H9 (cell line): Measurements from ENCODE around the gene KCNJ11. TPM values are rescaled to one million over a fixed set of nuclear protein-coding genes. Genes with fewer than 3 reads are reported as not detected.

ENCODE experiments used
- DNase-seq: peaks from one replicate; pipeline ENCODE4 v3.0.0-alpha.2; 2017
- H2AFZ ChIP-seq: one replicate; pipeline ENCODE4 v1.6.1; 2013; ENCODE audit warnings: mild to moderate bottlenecking, low read length, control low read depth, moderate library complexity
- H2AK5ac ChIP-seq: 2 replicates; pipeline ENCODE4 v1.6.1; 2013; ENCODE audit warnings: low read length, control low read depth, mixed read lengths; ENCODE audit not compliant: insufficient read length
- H2BK120ac ChIP-seq: one replicate; pipeline ENCODE4 v1.6.1; 2013; ENCODE audit warnings: low read depth, mild to moderate bottlenecking, low read length, control low read depth, inconsistent platforms; ENCODE audit not compliant: poor library complexity, severe bottlenecking
- H2BK12ac ChIP-seq: 2 replicates; pipeline ENCODE4 v1.6.1; 2013; ENCODE audit warnings: low read length, control low read depth, mixed read lengths, low read depth; ENCODE audit not compliant: insufficient read length
- H2BK15ac ChIP-seq: 2 replicates; pipeline ENCODE4 v1.6.1; 2013; ENCODE audit warnings: low read depth, low read length, control low read depth
- H2BK20ac ChIP-seq: one replicate; pipeline ENCODE4 v1.6.1; 2013; ENCODE audit warnings: low read depth, mild to moderate bottlenecking, low read length, control low read depth, inconsistent platforms; ENCODE audit not compliant: poor library complexity, severe bottlenecking
- H2BK5ac ChIP-seq: 2 replicates; pipeline ENCODE4 v1.6.1; 2013; ENCODE audit warnings: low read length, control low read depth, mixed read lengths; ENCODE audit not compliant: insufficient read length
- H3K14ac ChIP-seq: 2 replicates; pipeline ENCODE4 v1.6.1; 2013; ENCODE audit warnings: low read length, control low read depth; ENCODE audit not compliant: insufficient read depth
- H3K18ac ChIP-seq: 2 replicates; pipeline ENCODE4 v1.6.1; 2013; ENCODE audit warnings: low read depth, mild to moderate bottlenecking, mixed read lengths, low read length, control low read depth; ENCODE audit not compliant: insufficient read length
- H3K23ac ChIP-seq: 2 replicates; pipeline ENCODE4 v1.6.1; 2013; ENCODE audit warnings: low read length, control low read depth, mixed read lengths, low read depth; ENCODE audit not compliant: insufficient read length
- H3K23me2 ChIP-seq: 2 replicates; pipeline ENCODE4 v1.6.1; 2013; ENCODE audit warnings: low read depth, mild to moderate bottlenecking, mixed read lengths, low read length, control low read depth; ENCODE audit not compliant: insufficient read length, poor library complexity, severe bottlenecking
- H3K27ac ChIP-seq: 2 replicates; pipeline ENCODE4 v1.5.1; 2013; ENCODE audit warnings: low read length, control low read depth, mixed read lengths, low read depth; ENCODE audit not compliant: insufficient read length
- H3K27me3 ChIP-seq: 2 replicates; pipeline ENCODE4 v1.6.1; 2013; ENCODE audit warnings: low read length, control low read depth, inconsistent platforms; ENCODE audit not compliant: insufficient read depth
- H3K4ac ChIP-seq: 2 replicates; pipeline ENCODE4 v1.6.1; 2013; ENCODE audit warnings: low read depth, mild to moderate bottlenecking, control low read depth, inconsistent platforms, low read length, moderate library complexity
- H3K4me1 ChIP-seq: 2 replicates; pipeline ENCODE4 v1.6.1; 2013; ENCODE audit warnings: low read length, control low read depth, inconsistent platforms; ENCODE audit not compliant: insufficient read depth
- H3K4me2 ChIP-seq: 2 replicates; pipeline ENCODE4 v1.6.1; 2013; ENCODE audit warnings: low read length, control low read depth, mixed read lengths; ENCODE audit not compliant: insufficient read length, insufficient read depth
- H3K56ac ChIP-seq: 2 replicates; pipeline ENCODE4 v1.6.1; 2013; ENCODE audit warnings: low read depth, mild to moderate bottlenecking, mixed read lengths, low read length, control low read depth; ENCODE audit not compliant: insufficient read length
- H3K79me1 ChIP-seq: 2 replicates; pipeline ENCODE4 v1.6.1; 2013; ENCODE audit warnings: low read depth, mild to moderate bottlenecking, moderate library complexity, low read length, control low read depth, inconsistent platforms; ENCODE audit not compliant: insufficient read depth, poor library complexity, severe bottlenecking
- H3K79me2 ChIP-seq: 2 replicates; pipeline ENCODE4 v1.6.1; 2013; ENCODE audit warnings: low read length, control low read depth, inconsistent platforms; ENCODE audit not compliant: insufficient read depth
- H3K9ac ChIP-seq: 2 replicates; pipeline ENCODE4 v1.6.1; 2013; ENCODE audit warnings: low read length, control low read depth, mixed read lengths; ENCODE audit not compliant: insufficient read length; ENCODE audit errors: extremely low read depth
- H3K9me3 ChIP-seq: one replicate; pipeline ENCODE4 v1.6.1; 2013; ENCODE audit warnings: low read depth, low read length, inconsistent platforms; ENCODE audit not compliant: control insufficient read depth
- H3T11ph ChIP-seq: one replicate; pipeline ENCODE4 v1.6.1; 2013; ENCODE audit warnings: mild to moderate bottlenecking, low read length, control low read depth, inconsistent platforms
- H4K20me1 ChIP-seq: one replicate; pipeline ENCODE4 v1.6.1; 2013; ENCODE audit not compliant: control insufficient read depth, insufficient read length, insufficient read depth
- H4K5ac ChIP-seq: 2 replicates; pipeline ENCODE4 v1.6.1; 2013; ENCODE audit warnings: low read depth, mild to moderate bottlenecking, mixed read lengths, low read length, control low read depth; ENCODE audit not compliant: insufficient read length
- H4K8ac ChIP-seq: replicated peaks from 2 replicates; pipeline ENCODE4 v1.6.1; 2013; ENCODE audit warnings: low read length, control low read depth, mixed read lengths, low read depth; ENCODE audit not compliant: insufficient read length
- H4K91ac ChIP-seq: 2 replicates; pipeline ENCODE4 v1.6.1; 2013; ENCODE audit warnings: low read depth, mild to moderate bottlenecking, moderate library complexity, mixed read lengths, low read length, control low read depth; ENCODE audit not compliant: insufficient read length
- H3K27ac Mint-ChIP-seq, 3 experiments: 2 replicates in 2 of 3; 3 replicates in 1 of 3; pipeline ENCODE4 v1.8.0; 2020 to 2021; ENCODE audit warnings: mixed read lengths in 3 of 3, mild to moderate bottlenecking in 1 of 3, moderate library complexity in 1 of 3
- H3K27me3 Mint-ChIP-seq: 2 replicates; pipeline ENCODE4 v1.8.0; 2021; ENCODE audit warnings: low read depth, mild to moderate bottlenecking, moderate library complexity, mixed read lengths
- H3K36me3 Mint-ChIP-seq, 3 experiments: 2 replicates in 2 of 3; 3 replicates in 1 of 3; pipeline ENCODE4 v1.8.0; 2020 to 2021; ENCODE audit warnings: low read depth in 3 of 3, mixed read lengths in 3 of 3; ENCODE audit not compliant: insufficient read depth in 1 of 3
- H3K4me1 Mint-ChIP-seq, 2 experiments: 2 replicates each; pipeline ENCODE4 v1.8.0; 2020; ENCODE audit warnings: mixed read lengths in 2 of 2
- H3K4me3 Mint-ChIP-seq, 2 experiments: 2 replicates in 1 of 2; 3 replicates in 1 of 2; pipeline ENCODE4 v1.8.0; 2020 to 2021; ENCODE audit warnings: mild to moderate bottlenecking in 2 of 2, mixed read lengths in 2 of 2, moderate library complexity in 1 of 2
- H3K9me3 Mint-ChIP-seq, 2 experiments: 2 replicates in 1 of 2; 3 replicates in 1 of 2; pipeline ENCODE4 v1.8.0; 2020; ENCODE audit warnings: mild to moderate bottlenecking in 2 of 2, mixed read lengths in 2 of 2, moderate library complexity in 1 of 2
- CTCF ChIP-seq: fragments of 200-600 bp; sonication (generic); conservative IDR thresholded peaks from 3 replicates; pipeline ENCODE4 v1.8.0; 2021; ENCODE audit warnings: antibody characterized with exemption, mild to moderate bottlenecking
- WGBS: extraction: QIAGEN DNeasy Blood & Tissue Kit; methylation state at CpG from one replicate; pipeline ENCODE4 v1.1.7; 2013; ENCODE audit warnings: missing lambda C conversion rate, low lambda C conversion rate, mixed read lengths; ENCODE audit not compliant: insufficient read length; ENCODE audit errors: extremely low coverage; 5-methylcytosine and 5-hydroxymethylcytosine counted together
- total RNA-seq: library from RNA; stranded (reverse); gene quantifications from 2 replicates; pipeline ENCODE4 v1.2.1, GENCODE V29; 2021

KCNJ11 gene
- total RNA-seq, 1 experiment from 2014 or later = 2.3 TPM

GRCh38 chr11:17408641-17409040, 20.2 kb upstream of the KCNJ11 start:
- Histone ChIP-seq H4K8ac (no peak overlapping the region), H4K5ac (no peak overlapping the region), H2BK15ac (no peak overlapping the region), H3T11ph (no peak overlapping the region), H2BK120ac (no peak overlapping the region), H3K9ac (no peak overlapping the region), H3K4me1 (no peaks in the 10 kb centered on the region), H3K9me3 (no peaks in the 10 kb centered on the region), H2AFZ (no peak overlapping the region), H3K27ac (no peak overlapping the region), H4K91ac (no peak overlapping the region), H3K23ac (no peak overlapping the region), H2BK5ac (no peak overlapping the region), H3K27me3 (no peaks in the 10 kb centered on the region), H4K20me1 (no peaks in the 10 kb centered on the region), H3K56ac (no peak overlapping the region), H2BK20ac (no peak overlapping the region), H2AK5ac (no peak overlapping the region), H3K4me2 (no peak overlapping the region), H3K14ac (no peak overlapping the region), H3K79me1 (no peaks in the 10 kb centered on the region), H2BK12ac (no peak overlapping the region), H3K18ac (no peak overlapping the region), H3K79me2 (no peaks in the 10 kb centered on the region), H3K23me2 (no peaks in the 10 kb centered on the region), H3K4ac (no peak overlapping the region)
- peaks cover 11 to 25% of the 10 kb centered on the region in 2 experiments for H3K4me1 Mint-ChIP-seq
- H3K9me3 Mint-ChIP-seq = peaks cover 0 to 6% of the 10 kb centered on the region in 2 experiments; a peak in 2 of 5 replicates
- no peak for DNase-seq
- WGBS = no CpG with 5 or more reads among the region's 7 CpGs
- no peak overlapping the region for H3K27ac Mint-ChIP-seq
- H3K4me3 Mint-ChIP-seq = no peak overlapping the region
- TF ChIP-seq CTCF = no peak
- no peaks in the 10 kb centered on the region for H3K36me3 Mint-ChIP-seq
- H3K27me3 Mint-ChIP-seq = peaks cover 32% of the 10 kb centered on the region
